H1 (cell line): ENCODE results near the gene DYNC2I2.

Source experiments
- EP300 ChIP-seq, 2 experiments: IDR thresholded peaks; 1 replicate in 1 of 2; 2 replicates in 1 of 2; pipeline ENCODE4 v1.6.1; 2011 to 2012; ENCODE audit warnings: low read depth in 2 of 2, low read length in 2 of 2, mild to moderate bottlenecking in 2 of 2, borderline replicate concordance in 1 of 2, inconsistent platforms in 1 of 2, moderate library complexity in 1 of 2
- JUN ChIP-seq: IDR thresholded peaks from 2 replicates; pipeline ENCODE4 v1.6.1; 2011; ENCODE audit warnings: low read depth, mild to moderate bottlenecking, improper control_type of control experiment, low read length
- SRF ChIP-seq: IDR thresholded peaks from 2 replicates; pipeline ENCODE4 v1.6.1; 2011; ENCODE audit warnings: mild to moderate bottlenecking, low read depth, low read length, moderate library complexity
- TF ChIP-seq, protein P1 (sequence below), 3 experiments: IDR thresholded peaks; 1 replicate in 2 of 3; 2 replicates in 1 of 3; pipeline versions ENCODE4 v1.5.1 to v1.6.1; 2011; ENCODE audit warnings: low read length in 3 of 3, mild to moderate bottlenecking in 3 of 3, inconsistent platforms in 2 of 3, low read depth in 1 of 3, moderate library complexity in 1 of 3; ENCODE audit not compliant: insufficient read depth in 1 of 3; ENCODE audit errors: control extremely low read depth in 1 of 3

- TF ChIP-seq, protein P1, sequence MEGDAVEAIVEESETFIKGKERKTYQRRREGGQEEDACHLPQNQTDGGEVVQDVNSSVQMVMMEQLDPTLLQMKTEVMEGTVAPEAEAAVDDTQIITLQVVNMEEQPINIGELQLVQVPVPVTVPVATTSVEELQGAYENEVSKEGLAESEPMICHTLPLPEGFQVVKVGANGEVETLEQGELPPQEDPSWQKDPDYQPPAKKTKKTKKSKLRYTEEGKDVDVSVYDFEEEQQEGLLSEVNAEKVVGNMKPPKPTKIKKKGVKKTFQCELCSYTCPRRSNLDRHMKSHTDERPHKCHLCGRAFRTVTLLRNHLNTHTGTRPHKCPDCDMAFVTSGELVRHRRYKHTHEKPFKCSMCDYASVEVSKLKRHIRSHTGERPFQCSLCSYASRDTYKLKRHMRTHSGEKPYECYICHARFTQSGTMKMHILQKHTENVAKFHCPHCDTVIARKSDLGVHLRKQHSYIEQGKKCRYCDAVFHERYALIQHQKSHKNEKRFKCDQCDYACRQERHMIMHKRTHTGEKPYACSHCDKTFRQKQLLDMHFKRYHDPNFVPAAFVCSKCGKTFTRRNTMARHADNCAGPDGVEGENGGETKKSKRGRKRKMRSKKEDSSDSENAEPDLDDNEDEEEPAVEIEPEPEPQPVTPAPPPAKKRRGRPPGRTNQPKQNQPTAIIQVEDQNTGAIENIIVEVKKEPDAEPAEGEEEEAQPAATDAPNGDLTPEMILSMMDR (IDR thresholded peaks at IDR 0.05; ENCODE audit: control extremely low read depth in 1 of 3, insufficient read depth in 1 of 3, low read depth in 1 of 3, low read length in 3 of 3), result no peak
- TF ChIP-seq EP300 (IDR thresholded peaks at IDR 0.05; ENCODE audit: borderline replicate concordance in 1 of 2, low read depth in 2 of 2, low read length in 2 of 2), result no peak
- TF ChIP-seq JUN, result no peak
- no peak for TF ChIP-seq SRF
Observed at GRCh38 chr9:128619779-128620178, 36.9 kb downstream of the DYNC2I2 start.
